ENCODE measurements around the gene BAZ1A.

DNA sequence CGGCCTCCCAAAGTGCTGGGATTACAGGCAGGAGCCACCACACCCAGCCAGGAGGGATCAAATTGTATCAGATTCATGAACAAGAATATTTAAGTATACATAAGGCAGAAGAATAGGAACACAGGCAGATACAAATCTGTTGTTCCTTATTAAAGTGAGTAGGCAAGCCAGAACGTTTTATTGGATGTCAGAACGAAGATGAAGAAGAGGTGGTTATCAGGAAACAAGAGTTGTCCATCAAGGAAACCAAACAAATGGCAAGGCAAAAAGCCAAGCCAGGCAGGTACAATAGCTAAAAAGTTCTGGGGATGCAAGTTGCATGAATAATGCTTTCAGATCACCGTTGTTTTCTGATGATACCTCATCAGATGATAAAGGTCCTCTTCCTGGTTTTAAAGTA, 31.1 kb upstream of the BAZ1A start:
- TF ChIP-seq POLR2AphosphoS5 (IDR thresholded peaks at IDR 0.05) (peak; percentile 68), POLR2A (IDR thresholded peaks at IDR 0.05) (no peak)
- TF ChIP-seq, protein P1, sequence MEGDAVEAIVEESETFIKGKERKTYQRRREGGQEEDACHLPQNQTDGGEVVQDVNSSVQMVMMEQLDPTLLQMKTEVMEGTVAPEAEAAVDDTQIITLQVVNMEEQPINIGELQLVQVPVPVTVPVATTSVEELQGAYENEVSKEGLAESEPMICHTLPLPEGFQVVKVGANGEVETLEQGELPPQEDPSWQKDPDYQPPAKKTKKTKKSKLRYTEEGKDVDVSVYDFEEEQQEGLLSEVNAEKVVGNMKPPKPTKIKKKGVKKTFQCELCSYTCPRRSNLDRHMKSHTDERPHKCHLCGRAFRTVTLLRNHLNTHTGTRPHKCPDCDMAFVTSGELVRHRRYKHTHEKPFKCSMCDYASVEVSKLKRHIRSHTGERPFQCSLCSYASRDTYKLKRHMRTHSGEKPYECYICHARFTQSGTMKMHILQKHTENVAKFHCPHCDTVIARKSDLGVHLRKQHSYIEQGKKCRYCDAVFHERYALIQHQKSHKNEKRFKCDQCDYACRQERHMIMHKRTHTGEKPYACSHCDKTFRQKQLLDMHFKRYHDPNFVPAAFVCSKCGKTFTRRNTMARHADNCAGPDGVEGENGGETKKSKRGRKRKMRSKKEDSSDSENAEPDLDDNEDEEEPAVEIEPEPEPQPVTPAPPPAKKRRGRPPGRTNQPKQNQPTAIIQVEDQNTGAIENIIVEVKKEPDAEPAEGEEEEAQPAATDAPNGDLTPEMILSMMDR (IDR thresholded peaks at IDR 0.05), result no peak

Measured in prostate gland (tissue), 2 donors.